Left kidney (tissue), 2 donors: ENCODE measurements around the gene KRTDAP. TPM values are rescaled to one million over a fixed set of nuclear protein-coding genes. Genes with fewer than 3 reads are reported as not detected.
"Not testable (repeated sequence)": the region's sequence is repeated elsewhere in the genome, so short reads cannot be mapped to it uniquely, and the experiment has no call there.

Experiments used
- DNase-seq: peaks from one replicate; pipeline ENCODE4 v3.0.0-alpha.2; 2013
- polyA plus RNA-seq: library from polyadenylated mRNA; unstranded; fragments of 120-200 nt; gene quantifications from one replicate; pipeline ENCODE4 v1.2.1, GENCODE V29; 2013; ENCODE audit not compliant: insufficient read length

The KRTDAP gene
- polyA plus RNA-seq, 1 donor: 0.52 TPM

- DNase-seq: no peak
Observed at GRCh38 chr19:35486268-35486708, 4.0 kb downstream of the KRTDAP start.

- DNase-seq: no peak
Observed at GRCh38 chr19:35484252-35485036, 5.8 kb downstream of the KRTDAP start.

DNA sequence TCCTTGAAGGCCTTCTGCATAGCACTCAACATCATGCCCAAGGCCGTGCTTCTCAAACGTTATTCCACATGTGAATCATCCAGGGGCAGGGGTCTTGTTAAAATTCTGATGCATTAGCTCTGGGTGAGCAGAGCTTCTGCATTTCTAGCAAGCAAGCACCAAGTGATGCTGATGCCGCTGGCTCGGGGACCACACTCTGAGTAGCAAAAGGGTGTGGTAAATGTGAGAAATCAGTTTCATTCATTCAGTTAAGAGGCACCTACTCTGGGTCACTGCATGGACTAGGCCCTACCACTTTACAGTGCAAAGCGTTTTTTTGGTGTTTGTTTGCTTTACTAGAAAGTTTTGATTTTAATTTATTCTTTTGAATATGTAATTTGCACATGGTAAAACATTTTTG, 7.2 kb downstream of the KRTDAP start:
- DNase-seq: no peak

- DNase-seq: no peak
Observed at GRCh38 chr19:35478794-35479677, 11.2 kb downstream of the KRTDAP start.

- no peak for DNase-seq
Observed at GRCh38 chr19:35476149-35476548, 14.1 kb downstream of the KRTDAP start.

GRCh38 chr19:35474594-35474993, 15.7 kb downstream of the KRTDAP start:
- DNase-seq: not testable (repeated sequence)

DNA sequence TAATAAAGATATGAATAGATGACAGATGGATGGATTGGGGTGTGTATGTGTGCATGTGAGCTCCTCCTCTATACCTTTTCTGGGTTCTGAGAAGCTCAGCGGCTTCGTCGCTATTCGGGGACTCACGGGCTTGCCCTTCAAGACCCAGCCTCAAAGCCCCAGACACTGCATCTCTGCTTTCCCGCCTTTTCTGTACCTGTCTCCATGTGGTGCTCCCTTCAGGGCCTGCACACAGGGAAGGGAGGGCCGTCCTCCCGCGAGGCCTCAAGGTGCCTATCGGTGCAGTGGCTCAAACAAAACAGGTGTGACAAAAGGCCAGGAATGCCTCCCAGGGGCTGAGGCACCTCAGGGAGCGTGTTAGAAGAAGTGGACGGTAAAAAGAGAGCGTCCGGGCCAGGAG, 16.2 kb downstream of the KRTDAP start:
- no peak for DNase-seq

DNA sequence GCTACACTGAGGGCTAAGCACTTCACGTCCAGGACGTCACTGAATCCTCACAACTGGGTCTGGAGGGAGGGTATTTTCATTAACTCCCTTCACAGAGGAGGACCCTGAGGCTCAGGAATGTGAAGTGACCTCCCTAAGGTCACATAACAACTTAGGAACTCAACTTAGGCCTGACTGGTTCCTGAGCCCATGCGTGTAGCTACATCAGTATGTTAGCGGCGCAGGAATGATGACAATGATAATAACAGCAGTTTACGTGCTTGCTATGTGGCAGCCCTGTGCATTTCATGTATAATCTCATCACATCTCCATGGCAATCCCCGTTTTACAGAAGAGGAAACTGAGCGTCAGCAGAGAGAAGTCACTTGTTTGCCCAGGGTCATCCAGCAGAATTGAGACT, 18.3 kb downstream of the KRTDAP start:
- no peak for DNase-seq

- not testable (repeated sequence) for DNase-seq
Observed at GRCh38 chr19:35471075-35471474, 19.2 kb downstream of the KRTDAP start.

DNA sequence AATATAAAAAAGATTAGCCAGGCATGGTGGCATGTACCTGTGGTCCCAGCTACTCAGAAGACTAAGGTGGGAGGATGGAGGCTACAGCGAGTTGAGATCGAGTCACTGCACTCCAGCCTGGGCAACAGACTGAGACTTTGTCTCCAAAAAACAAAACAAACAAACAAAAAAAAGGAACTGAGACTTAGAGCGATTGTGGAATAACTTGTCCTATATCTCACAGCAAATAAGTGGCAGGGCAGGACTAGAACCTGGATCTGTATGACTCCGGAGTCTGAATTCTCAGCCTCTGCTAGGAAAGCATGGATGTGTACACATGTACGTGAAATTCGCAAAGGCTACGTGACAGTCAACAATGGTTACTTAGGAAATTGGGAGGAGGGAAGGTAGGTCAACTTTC, 20.1 kb downstream of the KRTDAP start:
- DNase-seq: no peak

- peak; percentile 11 for DNase-seq
Observed at GRCh38 chr19:35468637-35469036, 21.6 kb downstream of the KRTDAP start.

DNA sequence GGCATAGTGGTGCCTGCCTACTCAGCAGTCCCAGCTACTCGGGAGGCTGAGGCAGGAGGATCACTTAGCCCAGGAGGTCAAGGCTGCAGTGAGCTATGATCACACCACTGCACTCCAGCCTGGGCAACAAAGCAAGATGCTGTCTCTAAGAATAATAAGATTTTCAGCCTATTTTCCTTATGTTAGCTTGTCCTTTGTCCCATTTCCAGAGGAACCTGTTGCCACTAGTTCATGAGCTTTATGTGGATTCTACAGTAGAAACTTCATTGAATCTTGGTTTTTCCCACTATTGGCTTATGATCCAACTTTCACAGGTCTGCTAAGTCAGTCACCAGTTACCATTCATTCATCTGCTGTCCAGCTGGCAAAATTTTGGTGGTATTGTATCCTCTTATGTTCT, 24.0 kb downstream of the KRTDAP start:
- no peak for DNase-seq

DNA sequence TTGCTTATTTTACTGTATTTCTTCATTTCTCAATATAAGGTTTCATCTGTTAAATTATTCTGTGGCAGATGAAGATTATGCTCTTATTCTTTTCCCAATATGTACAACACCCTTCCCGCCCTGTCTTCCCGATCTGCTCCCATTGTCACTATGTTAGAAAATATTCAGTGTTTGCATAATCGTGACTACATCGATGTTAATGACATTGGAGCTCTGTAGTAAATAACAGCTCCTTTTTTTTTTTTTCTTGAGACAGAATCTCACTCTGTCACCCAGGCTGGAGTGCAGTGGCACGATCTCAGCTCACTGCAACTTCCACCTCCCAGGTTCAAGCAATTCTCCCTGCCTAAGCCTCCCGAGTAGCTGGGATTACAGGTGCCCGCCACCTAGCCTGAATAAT, 27.3 kb downstream of the KRTDAP start:
- not testable (repeated sequence) for DNase-seq

GRCh38 chr19:35462476-35462953, 27.7 kb downstream of the KRTDAP start:
- no peak for DNase-seq

DNA sequence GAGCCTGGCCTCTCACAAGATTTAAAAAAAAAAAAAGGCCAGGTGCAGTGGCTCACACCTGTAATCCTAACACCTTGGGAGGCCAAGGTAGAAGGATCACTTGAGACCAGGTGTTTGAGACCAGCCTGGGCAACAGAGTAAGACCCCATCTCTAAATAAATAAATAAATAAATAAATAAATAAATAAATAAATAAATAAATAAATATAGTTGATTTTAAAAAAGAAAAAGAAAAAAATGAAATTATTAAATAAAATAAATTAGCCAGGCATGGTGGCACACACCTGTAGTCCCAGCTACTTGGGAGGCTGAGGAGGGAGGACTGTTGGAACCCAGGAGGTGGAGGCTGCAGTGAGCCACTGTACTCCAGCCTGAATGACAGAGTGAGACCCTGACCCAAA, 28.5 kb downstream of the KRTDAP start:
- DNase-seq: not testable (repeated sequence)

- no peak for DNase-seq
Observed at GRCh38 chr19:35461060-35461459, 29.2 kb downstream of the KRTDAP start.

DNA sequence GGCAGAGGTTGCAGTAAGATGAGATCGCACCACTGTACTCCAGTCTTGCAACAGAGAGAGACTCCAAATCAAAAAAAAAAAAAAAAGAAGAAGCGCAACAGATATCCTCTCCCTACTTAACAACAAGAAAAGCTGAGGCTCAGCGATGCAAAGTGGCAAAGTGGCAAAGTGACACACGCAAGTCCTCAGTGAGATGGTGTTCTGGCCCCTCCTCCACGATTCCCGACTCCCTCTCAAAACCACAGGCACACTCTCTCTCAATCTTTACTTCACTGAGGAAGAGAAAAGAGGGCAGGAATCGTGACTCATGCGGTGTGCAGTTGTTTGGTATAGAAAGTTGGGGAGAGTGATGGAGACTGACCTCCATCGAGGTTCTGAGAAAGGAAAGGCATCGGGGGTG, 29.7 kb downstream of the KRTDAP start:
- DNase-seq: no peak

- no peak for DNase-seq
Observed at GRCh38 chr19:35459414-35460082, 30.7 kb downstream of the KRTDAP start.

- DNase-seq: no peak
Observed at GRCh38 chr19:35458731-35459391, 31.4 kb downstream of the KRTDAP start.

DNA sequence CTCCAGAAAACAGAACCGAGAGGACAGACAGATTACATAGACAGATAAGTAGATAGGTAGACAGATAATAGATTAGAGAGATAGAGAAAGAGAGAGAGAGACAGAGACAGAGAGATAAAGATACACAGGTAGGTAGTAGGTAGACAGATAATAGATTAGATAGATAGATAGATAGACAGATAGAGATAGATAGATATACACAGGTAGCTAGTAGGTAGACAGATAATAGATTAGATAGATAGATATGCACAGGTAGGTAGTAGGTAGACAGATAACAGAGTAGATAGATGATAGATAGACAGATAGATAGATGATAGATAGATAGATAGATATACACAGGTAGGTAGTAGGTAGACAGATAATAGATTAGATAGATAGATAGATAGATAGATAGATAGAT, 32.1 kb downstream of the KRTDAP start:
- no peak for DNase-seq

DNA sequence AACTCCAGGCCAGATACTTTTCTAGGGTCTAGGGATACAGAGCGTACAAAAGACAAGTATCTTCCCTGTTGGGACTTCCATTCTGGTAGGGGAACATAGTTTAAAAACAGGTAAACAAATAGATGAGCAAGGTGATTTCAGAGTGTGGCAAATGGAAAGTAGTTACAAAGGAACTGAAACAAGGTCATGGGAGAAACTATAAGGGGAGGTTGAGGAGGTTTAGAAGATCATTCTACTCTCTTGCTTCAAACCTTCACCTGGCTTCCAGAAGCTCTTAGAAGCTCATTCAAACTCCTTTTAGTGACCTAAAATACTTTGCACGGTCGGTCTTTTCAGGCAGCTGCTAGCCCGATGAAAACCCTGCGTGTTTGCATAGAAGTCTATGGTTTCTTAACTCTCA, 33.1 kb downstream of the KRTDAP start:
- no peak for DNase-seq

GRCh38 chr19:35455616-35456201, 34.6 kb downstream of the KRTDAP start:
- DNase-seq: no peak
